MM.1S (cell line): ENCODE results near the gene USO1.

Source experiments
- DNase-seq: peaks from one replicate; pipeline ENCODE4 v3.0.0-alpha.2; 2015
- H2AFZ ChIP-seq: fragments of 300-600 bp; sonication (generic); 2 replicates; pipeline ENCODE4 v1.6.0; 2016; ENCODE audit warnings: antibody characterized with exemption, low read length
- H3F3A ChIP-seq: fragments of 300-600 bp; sonication (generic); 2 replicates; pipeline ENCODE4 v1.6.1; 2016; ENCODE audit warnings: mild to moderate bottlenecking, antibody characterized with exemption, low read length, moderate library complexity, mixed read lengths; ENCODE audit not compliant: insufficient read depth
- H3K27ac ChIP-seq: fragments of 300-600 bp; sonication (generic); 2 replicates; pipeline ENCODE4 v1.5.1; 2016; ENCODE audit warnings: mild to moderate bottlenecking, low read length
- H3K27me3 ChIP-seq: fragments of 300-600 bp; sonication (generic); replicated peaks from 2 replicates; pipeline ENCODE4 v1.6.0; 2016; ENCODE audit warnings: low read length; ENCODE audit not compliant: insufficient read depth
- H3K36me3 ChIP-seq: fragments of 300-600 bp; sonication (generic); replicated peaks from 2 replicates; pipeline ENCODE4 v1.6.1; 2016; ENCODE audit warnings: mild to moderate bottlenecking, low read length, mixed read lengths; ENCODE audit not compliant: insufficient read depth
- H3K4me1 ChIP-seq: fragments of 300-600 bp; sonication (generic); 2 replicates; pipeline ENCODE4 v1.6.1; 2016; ENCODE audit warnings: low read length, mixed read lengths
- H3K4me2 ChIP-seq: fragments of 300-600 bp; sonication (generic); 2 replicates; pipeline ENCODE4 v1.6.0; 2016; ENCODE audit warnings: low read depth, low read length
- H3K4me3 ChIP-seq: fragments of 300-600 bp; sonication (generic); 2 replicates; pipeline ENCODE4 v1.5.1; 2016; ENCODE audit warnings: low read length, mixed read lengths
- H3K79me2 ChIP-seq: fragments of 300-600 bp; sonication (generic); 2 replicates; pipeline ENCODE4 v1.6.1; 2016; ENCODE audit warnings: mixed run types, low read length, mixed read lengths
- H3K9ac ChIP-seq: fragments of 300-600 bp; sonication (generic); 2 replicates; pipeline ENCODE4 v1.6.1; 2016; ENCODE audit warnings: low read length, mixed read lengths
- H3K9me2 ChIP-seq: fragments of 300-600 bp; sonication (generic); replicated peaks from 2 replicates; pipeline ENCODE4 v1.6.1; 2016; ENCODE audit warnings: mild to moderate bottlenecking, low read length, mixed read lengths; ENCODE audit not compliant: insufficient read depth
- H3K9me3 ChIP-seq: fragments of 300-600 bp; sonication (generic); replicated peaks from 2 replicates; pipeline ENCODE4 v1.6.1; 2016; ENCODE audit warnings: mild to moderate bottlenecking, low read length, mixed read lengths; ENCODE audit not compliant: insufficient read depth
- H4K20me1 ChIP-seq: fragments of 300-600 bp; sonication (generic); 2 replicates; pipeline ENCODE4 v1.6.1; 2016; ENCODE audit warnings: mild to moderate bottlenecking, low read length, moderate library complexity, mixed read lengths; ENCODE audit not compliant: insufficient read depth
- CTCF ChIP-seq: fragments of 300-600 bp; sonication (generic); IDR thresholded peaks from 2 replicates; pipeline ENCODE4 v1.5.1; 2016; ENCODE audit warnings: antibody characterized with exemption, low read length, mixed read lengths
- EZH2 ChIP-seq: fragments of 300-600 bp; sonication (generic); optimal IDR thresholded peaks from 2 replicates; pipeline ENCODE3; 2017; ENCODE audit warnings: low read depth, mild to moderate bottlenecking, antibody characterized with exemption, low read length, mixed read lengths
- EZH2phosphoT487 ChIP-seq: fragments of 300-600 bp; sonication (generic); IDR thresholded peaks from 2 replicates; pipeline ENCODE4 v1.6.1; 2018; ENCODE audit warnings: antibody characterized with exemption, low read length

USO1 gene

GRCh38 chr4:75696071-75696470, 28.3 kb upstream of the USO1 start:
- TF ChIP-seq CTCF (no peak), EZH2 (no peak), EZH2phosphoT487 (no peak)
- Histone ChIP-seq H3K9me2 (no peaks in the 10 kb centered on the region), H3K27ac (no peak overlapping the region), H3K36me3 (no peaks in the 10 kb centered on the region), H3K9ac (no peak overlapping the region), H3K4me1 (no peaks in the 10 kb centered on the region), H4K20me1 (no peaks in the 10 kb centered on the region), H3F3A (no peaks in the 10 kb centered on the region), H3K79me2 (no peaks in the 10 kb centered on the region), H3K9me3 (no peaks in the 10 kb centered on the region), H3K4me3 (no peak overlapping the region), H2AFZ (no peak overlapping the region), H3K27me3 (no peaks in the 10 kb centered on the region), H3K4me2 (no peak overlapping the region)
- DNase-seq: no peak

GRCh38 chr4:75696581-75696980, 27.8 kb upstream of the USO1 start:
- H3K9me3 ChIP-seq: no peaks in the 10 kb centered on the region
- H4K20me1 ChIP-seq: no peaks in the 10 kb centered on the region
- H2AFZ ChIP-seq: no peak overlapping the region
- no peaks in the 10 kb centered on the region for H3K27me3 ChIP-seq
- TF ChIP-seq EZH2phosphoT487 (no peak), CTCF (no peak), EZH2 (no peak)
- DNase-seq: no peak
- H3K27ac ChIP-seq: no peak overlapping the region
- no peak overlapping the region for H3K4me2 ChIP-seq
- H3K4me1 ChIP-seq: no peaks in the 10 kb centered on the region
- no peak overlapping the region for H3K9ac ChIP-seq
- H3K9me2 ChIP-seq: no peaks in the 10 kb centered on the region
- no peak overlapping the region for H3K4me3 ChIP-seq
- no peaks in the 10 kb centered on the region for H3K79me2 ChIP-seq
- H3K36me3 ChIP-seq: no peaks in the 10 kb centered on the region
- no peaks in the 10 kb centered on the region for H3F3A ChIP-seq

- H3K79me2 ChIP-seq: no peaks in the 10 kb centered on the region
- no peaks in the 10 kb centered on the region for H3K9me2 ChIP-seq
- no peak overlapping the region for H3K9ac ChIP-seq
- H3F3A ChIP-seq: no peaks in the 10 kb centered on the region
- H2AFZ ChIP-seq: no peak overlapping the region
- no peaks in the 10 kb centered on the region for H3K9me3 ChIP-seq
- no peak overlapping the region for H3K4me3 ChIP-seq
- TF ChIP-seq EZH2: no peak
- no peak for TF ChIP-seq EZH2phosphoT487
- no peak for TF ChIP-seq CTCF
- no peaks in the 10 kb centered on the region for H3K4me1 ChIP-seq
- no peaks in the 10 kb centered on the region for H3K27me3 ChIP-seq
- no peak for DNase-seq
- no peaks in the 10 kb centered on the region for H3K36me3 ChIP-seq
- H4K20me1 ChIP-seq: no peaks in the 10 kb centered on the region
- H3K27ac ChIP-seq: no peak overlapping the region
- H3K4me2 ChIP-seq: no peak overlapping the region
Measured at GRCh38 chr4:75698162-75698962, 26.0 kb upstream of the USO1 start.
